HG03025 (cell line): ENCODE measurements around the gene ZNF783.
"Not testable (repeated sequence)": the region's sequence is repeated elsewhere in the genome, so short reads cannot be mapped to it uniquely, and the experiment has no call there.

Source experiments
- ATAC-seq: cut with Tn5 transposase; IDR thresholded peaks from one replicate; pipeline ENCODE4 v1.9.1; 2021; ENCODE audit warnings: mild to moderate bottlenecking, moderate library complexity; ENCODE audit not compliant: unreplicated experiment, low FRiP score

ZNF783 gene

DNA sequence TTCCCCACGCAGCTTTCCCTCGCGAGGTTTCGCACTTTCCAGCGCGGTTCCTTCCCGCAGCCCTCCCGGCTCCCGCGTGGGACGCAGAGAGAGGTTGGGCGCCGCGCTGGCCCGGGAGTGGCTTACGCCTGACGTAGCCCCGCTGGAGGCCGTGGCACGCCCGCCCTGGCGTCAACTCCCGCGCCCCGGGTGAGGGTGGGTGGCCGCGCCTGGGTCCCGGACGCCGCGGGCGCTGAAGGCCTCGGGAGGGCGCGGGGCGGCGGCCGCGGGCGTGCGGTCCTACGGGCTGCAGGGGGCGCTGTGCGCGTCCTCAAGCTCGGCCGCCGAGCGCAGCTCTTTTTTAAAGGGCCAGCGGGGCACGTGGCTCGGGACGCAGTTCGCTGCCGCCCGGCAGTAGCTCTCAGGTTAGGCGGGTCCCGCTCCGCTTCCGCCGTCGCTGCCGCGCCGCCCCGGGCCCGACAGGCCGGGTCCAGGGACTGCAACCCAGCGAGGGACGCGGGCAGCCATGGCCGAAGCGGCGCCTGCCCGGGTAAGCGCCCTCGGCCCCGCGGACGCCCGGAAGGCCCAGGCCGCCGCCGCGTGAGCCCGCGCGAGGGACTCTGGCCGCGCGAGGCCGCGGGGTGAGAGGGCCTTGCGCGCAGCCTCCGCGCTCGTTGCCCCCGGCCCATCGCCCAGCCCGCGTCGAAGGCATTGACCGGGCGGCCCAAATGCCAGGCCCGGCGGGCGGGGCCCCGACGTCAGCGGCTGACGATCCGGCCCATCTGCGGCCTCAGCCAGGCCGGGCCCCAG is at the start of gene ZNF783:
ZNF783 (plus strand) TSS at position 368 of the 789 bp plus-strand sequence; CDS start at position 506, 138 bp downstream.
- ATAC-seq = peak; percentile 85

GRCh38 chr7:149214020-149214720 is 47.8 kb upstream of the ZNF783 start:
- ATAC-seq = no peak

DNA sequence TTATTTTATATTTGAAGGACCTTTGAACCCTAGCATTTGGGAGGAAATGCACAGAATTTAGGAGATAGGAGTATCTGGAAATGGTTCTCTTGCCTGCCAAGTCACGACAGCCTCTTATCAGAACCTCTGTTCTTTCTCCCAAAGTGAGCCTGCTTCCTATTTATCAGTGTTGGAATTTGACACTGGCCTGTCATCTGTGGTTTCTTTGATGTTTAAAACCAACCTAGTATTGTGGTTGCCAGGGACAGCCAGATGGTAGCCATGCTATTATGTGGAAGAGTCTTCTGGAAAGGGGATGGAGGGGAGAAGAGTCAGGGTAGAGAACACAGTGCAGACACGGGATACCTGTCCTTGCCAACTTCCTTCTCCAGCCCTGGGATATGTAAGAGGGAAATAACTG is 45.6 kb upstream of the ZNF783 start:
- no peak for ATAC-seq

DNA sequence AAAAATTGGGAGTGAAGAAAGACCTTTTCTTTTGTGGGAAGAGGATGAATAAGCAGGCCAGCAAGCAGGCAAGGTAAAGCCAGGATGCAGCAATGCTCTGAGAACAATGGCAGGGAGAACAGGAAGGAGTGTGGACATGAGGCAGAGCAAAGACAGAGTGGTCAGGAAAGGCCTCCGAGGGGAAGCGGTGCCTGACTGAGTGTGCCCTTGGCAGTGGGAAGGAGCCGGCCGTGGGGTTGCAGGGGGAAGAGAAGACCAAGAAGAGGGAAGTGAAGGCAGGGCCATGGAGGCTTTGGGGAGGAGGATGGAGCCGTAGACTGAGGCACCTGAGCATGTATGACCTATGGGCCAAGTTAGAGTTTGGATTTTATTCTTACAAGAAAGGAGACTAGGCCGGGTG is 44.4 kb upstream of the ZNF783 start:
- ATAC-seq = no peak

- ATAC-seq = no peak
These were observed 43.3 kb upstream of the ZNF783 start for GRCh38 chr7:149218469-149219420.

- no peak for ATAC-seq
These were observed 41.5 kb upstream of the ZNF783 start for GRCh38 chr7:149220534-149220933.

DNA sequence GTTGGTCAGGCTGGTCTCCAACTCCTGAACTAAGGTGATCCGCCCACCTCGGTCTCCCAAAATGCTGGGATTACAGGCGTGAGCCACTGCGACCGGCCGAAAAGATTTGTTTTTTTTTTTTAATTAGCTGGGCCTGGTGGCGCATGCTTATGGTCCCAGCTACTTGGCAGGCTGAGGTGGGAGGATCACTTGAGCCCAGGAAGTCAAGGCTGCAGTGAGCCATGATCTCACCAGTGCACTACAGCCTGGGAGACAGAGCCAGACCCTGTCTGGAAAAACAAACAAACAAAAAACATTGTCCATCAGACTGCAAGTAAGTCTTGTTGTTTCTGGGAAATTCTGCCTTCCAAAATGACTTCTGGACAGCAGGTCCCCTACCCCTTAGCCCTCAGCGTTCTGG is 38.8 kb upstream of the ZNF783 start:
- ATAC-seq = no peak

DNA sequence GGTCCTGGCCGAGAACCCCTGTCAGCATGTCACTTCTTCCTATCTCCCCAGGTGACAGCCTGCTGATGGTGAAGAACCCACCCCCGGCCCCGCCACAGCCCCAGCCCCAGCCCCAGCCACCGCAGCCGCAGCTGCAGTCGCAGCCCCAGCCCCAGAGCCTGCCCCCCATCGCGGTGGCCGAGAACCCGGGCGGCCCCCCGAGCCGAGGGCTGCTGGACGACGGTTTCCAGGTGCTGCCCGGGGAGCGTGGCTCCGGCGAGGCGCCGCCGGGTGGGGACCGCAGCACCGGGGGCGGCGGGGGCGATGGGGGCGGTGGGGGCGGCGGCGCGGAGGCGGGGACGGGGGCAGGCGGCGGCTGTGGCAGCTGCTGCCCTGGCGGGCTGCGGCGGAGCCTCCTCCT is 38.2 kb upstream of the ZNF783 start:
- no peak for ATAC-seq

DNA sequence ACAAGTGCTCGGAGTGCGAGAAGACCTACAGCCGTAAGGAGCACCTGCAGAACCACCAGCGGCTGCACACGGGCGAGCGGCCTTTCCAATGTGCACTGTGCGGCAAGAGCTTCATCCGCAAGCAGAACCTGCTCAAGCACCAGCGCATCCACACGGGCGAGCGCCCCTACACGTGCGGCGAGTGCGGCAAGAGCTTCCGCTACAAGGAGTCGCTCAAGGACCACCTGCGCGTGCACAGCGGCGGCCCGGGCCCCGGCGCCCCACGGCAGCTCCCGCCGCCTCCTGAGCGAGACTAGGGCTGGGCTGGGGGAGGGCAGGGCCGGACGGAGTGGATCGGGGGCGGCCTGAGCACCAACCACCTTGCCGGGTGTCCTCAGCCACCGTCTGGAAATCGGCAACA is 37.6 kb upstream of the ZNF783 start:
- ATAC-seq = no peak

GRCh38 chr7:149225106-149225505 is 36.9 kb upstream of the ZNF783 start:
- ATAC-seq = no peak

- no peak for ATAC-seq
These were observed 36.3 kb upstream of the ZNF783 start for GRCh38 chr7:149225656-149226055.

DNA sequence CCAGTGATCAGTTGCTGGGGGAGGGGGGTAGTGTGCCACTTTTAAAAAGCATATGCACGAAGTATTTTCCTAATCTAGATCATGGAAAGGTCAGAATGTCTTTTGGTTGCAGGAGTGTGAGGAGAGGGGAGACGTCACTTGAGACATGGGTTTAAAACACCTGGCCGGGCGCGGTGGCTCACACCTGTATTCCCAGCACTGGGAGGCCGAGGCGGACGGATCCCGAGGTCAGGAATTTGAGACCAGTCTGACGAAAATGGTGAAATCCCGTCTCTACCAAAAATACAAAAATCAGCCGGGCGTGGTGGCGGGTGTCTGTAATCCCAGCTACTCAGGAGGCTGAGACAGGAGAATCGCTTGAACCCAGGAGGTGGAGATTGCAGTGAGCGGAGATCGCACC is 35.6 kb upstream of the ZNF783 start:
- ATAC-seq = not testable (repeated sequence)

DNA sequence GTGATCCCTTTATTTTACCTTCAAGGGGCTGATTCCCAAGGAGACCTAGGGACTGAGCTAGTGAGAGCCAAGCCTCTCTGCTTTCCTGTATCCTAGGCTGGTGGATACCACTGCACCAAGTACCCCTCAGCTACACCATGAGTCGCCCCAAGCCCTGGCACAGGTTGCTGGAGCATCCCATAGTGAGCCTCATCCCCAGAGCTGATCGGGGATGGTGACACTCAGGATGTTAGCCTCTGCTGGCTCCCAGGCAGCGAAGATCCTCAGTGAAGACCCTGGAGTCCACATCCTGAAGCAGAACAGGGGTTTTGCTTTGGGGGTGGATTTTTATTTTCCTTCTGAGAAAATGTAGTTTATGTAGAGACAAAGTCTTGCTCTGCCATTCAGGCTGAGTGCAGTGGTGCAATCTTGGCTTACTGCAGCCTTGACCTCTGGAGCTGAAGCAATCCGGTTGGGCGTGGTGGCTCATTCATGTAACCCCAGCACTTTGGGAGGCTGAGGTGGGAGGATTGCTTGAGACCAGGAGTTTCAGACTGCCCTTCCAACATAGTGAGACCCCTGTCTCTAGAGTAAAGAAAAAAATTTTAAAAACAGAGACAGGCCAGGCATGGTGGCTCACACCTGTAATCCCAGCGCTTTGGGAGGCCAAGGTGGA is 35.0 kb upstream of the ZNF783 start:
- ATAC-seq = no peak

GRCh38 chr7:149228831-149229471 is 33.0 kb upstream of the ZNF783 start:
- no peak for ATAC-seq

DNA sequence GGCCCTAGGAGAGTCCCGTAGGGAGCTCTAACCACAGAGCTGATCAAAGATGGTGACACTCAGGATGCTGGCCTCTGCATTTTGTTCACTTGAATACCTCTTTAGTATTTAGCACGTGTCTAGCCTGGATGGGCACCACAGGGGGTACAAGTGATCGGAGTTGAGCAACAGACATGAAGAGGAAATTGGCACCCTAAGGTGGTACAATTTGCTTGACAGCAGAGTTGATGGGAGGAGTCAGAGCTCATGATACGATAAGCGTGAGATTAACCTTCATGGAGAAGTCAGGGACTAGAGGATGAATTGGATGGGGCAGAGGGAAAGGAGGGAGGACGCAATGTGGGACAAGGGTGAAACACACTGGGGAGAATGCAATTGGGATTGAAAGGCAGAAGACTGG is 32.5 kb upstream of the ZNF783 start:
- no peak for ATAC-seq

GRCh38 chr7:149232362-149232761 is 29.6 kb upstream of the ZNF783 start:
- no peak for ATAC-seq

- ATAC-seq = not testable (repeated sequence)
These were observed 28.3 kb upstream of the ZNF783 start for GRCh38 chr7:149233655-149234204.

DNA sequence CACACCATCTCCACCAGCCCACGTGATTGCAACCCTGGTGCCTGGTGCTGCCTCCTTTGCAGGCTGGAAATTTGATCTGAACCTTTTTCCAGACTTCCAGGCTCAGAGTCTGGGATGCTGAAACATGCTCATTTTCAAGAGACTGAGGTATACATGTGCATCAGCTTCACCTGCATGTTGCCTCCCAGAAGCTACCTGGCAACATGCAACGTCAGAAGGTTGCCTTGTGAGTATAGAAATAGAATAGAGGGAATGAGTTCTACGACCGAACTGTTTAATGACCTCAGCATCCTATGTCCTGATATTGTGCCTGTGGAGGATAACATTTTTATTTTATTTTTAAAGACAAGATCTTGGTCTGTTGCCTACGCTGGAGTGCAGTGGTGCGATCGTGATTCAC is 24.5 kb upstream of the ZNF783 start:
- ATAC-seq = no peak

DNA sequence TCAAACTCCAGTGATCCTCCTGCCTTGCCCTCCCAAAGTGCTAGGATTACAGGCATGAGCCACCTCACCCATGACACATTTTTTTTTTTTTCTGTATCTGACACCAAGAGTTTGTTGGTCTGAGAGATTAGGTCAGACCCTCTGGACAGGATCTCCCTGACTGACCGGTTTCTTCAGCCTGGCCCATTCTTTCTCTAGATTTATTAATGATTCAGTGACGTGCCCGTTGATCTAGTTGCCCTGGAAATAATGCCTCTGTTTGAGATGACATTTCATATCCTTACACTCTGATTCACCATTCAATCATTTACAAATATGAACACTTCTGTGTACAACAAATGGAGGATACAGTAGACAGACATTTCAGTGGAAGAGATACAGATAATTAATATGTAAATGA is 23.9 kb upstream of the ZNF783 start:
- no peak for ATAC-seq
